Stimulated activated naive CD4-positive, alpha-beta T cell (primary cell): ENCODE data around the gene MTFR1L.

Source experiments
- DNase-seq, 6 experiments: peaks; one replicate each; lab custom pipeline; 2025; lab: John Stamatoyannopoulos, UW

MTFR1L gene

DNA sequence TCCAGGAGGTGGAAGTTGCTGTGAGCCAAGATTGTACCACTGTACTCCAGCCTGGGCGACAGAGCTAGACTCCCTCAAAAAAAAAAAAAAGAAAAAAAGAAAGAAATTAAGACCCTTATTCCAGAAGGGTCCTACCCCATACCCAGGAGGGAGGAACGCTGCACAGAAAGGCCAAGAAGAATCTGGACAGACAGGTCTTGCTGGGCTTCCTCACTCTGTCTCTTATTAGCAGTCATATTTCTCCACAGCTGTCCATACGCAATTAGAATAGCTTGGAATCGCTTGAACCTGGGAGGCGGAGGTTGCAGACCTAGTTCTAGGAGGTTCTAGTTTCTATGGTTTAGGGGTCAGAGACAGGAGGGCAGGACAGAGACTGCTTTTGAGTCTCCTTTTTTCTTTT lies 58.9 kb downstream of the MTFR1L start:
- DNase-seq: no peak

DNA sequence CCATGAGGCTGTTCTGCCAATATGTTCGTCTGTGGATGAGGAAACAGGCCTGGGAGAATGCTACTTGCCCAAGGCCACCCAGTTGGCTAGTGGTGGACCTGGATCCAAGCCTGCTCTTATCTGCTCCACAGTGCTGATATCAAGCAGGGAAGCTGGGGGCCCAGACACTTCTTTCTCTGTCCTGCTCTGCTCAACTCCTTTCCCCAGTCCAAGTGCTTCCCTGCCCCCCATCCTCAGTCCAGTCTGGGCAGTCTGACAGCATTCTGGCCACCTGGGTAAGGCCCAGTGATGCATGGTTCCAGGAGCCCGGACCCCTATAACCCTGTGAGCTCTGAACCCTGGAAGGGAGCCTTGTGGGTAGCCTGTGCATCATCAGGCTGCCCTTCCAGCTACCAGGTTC lies 59.9 kb downstream of the MTFR1L start:
- no peak for DNase-seq

GRCh38 chr1:25880518-25880917 lies 60.8 kb downstream of the MTFR1L start:
- no peak for DNase-seq

DNA sequence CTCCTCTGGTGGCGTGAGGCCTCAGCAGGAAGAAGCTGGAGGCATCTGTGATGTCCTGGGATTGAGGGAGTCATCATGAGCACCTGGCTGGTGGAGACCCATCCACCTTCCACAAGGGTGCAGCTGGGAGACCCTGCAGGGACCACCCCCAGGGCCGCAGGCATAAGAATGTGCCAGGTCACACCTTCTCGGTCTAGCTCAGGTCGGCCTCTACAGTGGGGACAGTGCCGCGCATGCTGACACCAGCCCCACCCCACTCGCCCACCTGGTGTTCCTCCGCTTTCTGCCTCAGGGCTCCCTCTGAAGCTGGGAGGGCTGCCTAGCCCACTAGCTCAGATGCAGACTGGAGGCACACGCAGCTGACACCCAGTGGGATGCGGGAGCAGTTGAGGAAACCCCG lies 61.5 kb downstream of the MTFR1L start:
- no peak for DNase-seq
